ENCODE data around the gene MRPL24. TPM values are rescaled to one million over a fixed set of nuclear protein-coding genes. Genes with fewer than 3 reads are reported as not detected.

MRPL24 gene
- total RNA-seq (2022; extraction: Qiagen RNA extraction), result 166 to 208 TPM (median 194 TPM) in 5 replicates

DNA sequence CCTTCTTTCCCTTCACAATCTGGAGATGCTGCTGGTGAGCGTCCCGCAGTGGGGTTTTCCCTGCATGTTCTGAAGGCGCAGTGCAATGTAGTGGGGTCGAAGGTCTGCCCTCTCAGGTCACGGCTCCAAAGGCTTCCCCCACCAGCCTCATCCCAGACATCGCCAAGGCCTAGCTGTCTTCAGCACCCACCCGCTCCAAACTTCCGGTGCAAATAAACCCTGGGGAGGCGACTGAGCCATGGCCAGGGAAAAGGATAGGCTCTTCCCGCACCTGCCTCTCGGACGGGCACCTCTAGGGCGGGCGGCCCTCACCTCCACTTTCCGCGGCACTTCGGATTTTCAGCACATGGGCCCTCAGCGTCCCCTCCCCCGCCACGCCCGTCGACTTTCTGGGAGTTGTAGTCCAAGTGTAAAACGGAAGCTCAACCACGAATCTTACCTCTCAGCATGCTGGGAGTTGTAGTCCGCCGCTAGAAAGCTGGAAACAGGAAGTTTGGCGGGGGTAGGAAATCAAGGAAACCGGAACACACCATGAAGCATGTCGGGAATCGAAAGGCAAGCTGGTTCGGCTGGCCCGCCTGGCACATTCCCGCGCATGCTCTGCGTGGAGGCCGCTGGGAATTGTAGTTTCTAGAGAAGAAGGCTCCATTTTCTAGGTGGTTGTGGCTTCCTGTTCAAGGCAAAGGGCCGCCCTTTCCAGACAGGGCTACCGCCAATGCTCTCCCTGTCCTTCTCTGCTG is at the start of gene MRPL24:
MRPL24 (minus strand) TSS at position 348 of the 740 bp plus-strand sequence. CDS start 2,384 bp downstream, outside the sequence.

DNA sequence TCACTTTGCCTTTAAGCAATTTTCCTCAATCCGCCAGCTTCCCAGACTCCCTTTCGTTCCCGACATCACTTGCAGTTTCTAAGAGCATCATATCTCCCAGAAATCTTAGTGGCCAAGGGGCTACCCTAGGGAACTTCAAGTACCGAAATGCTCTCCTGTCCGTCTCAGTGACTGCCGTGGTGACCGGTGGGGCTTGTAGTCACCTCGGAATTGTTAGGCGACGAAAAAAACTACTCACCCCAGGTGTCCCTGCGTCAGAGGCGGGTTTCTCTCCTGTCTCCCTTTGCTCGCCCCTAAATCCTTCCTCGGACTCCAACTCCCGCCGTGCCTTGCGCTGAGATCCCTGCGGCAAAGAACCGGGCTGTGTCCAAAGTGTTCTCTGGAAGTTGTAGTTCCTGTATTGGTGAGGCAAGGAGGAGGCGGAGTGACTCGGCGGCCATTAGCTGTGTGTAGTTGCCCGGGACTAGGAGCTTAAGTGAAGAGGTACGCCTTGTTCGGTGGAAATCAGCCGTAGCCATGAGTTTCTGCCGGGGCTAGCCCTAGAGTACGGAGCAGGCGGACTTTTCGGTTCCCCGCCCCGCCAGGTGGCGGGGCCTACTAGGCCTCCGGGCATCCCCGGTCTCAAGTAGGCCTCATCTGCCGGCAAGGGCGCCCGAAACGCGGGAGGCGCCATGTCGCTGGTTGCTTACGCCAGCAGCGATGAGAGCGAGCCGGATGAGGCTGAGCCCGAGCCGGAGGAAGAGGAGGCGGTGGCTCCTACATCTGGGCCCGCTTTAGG is 26.4 kb upstream of the MRPL24 start, which contains the start of gene PRCC:
PRCC (plus strand) TSS at position 435 of the 778 bp plus-strand sequence; CDS start at position 672, 237 bp downstream.

DNA sequence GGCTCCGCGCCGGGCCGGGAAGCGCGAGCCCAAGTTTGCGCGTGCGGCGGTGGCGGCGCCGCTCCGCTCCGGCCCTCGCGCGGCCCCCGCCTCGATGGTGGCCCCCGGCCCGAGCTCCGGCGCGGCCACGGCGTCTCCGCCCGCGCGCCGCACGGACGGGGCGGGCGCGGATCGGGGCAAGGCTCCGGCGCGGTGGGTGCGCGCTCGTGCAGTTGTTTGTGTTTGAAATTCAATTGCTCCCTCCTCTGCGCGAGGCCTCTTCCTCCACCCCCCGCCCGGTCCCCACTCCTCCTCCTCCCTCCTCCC is 10.5 kb upstream of the MRPL24 start, which contains the start of gene HDGF:
HDGF (minus strand) TSS at position 225 of the 306 bp plus-strand sequence. CDS start 246 bp downstream, outside the sequence.

GRCh38 chr1:156728599-156729462 is 12.1 kb downstream of the MRPL24 start, which contains the start of gene ISG20L2:
ISG20L2 (minus strand) TSS chr1:156728766; CDS start chr1:156727652, 1,114 bp downstream.

DNA sequence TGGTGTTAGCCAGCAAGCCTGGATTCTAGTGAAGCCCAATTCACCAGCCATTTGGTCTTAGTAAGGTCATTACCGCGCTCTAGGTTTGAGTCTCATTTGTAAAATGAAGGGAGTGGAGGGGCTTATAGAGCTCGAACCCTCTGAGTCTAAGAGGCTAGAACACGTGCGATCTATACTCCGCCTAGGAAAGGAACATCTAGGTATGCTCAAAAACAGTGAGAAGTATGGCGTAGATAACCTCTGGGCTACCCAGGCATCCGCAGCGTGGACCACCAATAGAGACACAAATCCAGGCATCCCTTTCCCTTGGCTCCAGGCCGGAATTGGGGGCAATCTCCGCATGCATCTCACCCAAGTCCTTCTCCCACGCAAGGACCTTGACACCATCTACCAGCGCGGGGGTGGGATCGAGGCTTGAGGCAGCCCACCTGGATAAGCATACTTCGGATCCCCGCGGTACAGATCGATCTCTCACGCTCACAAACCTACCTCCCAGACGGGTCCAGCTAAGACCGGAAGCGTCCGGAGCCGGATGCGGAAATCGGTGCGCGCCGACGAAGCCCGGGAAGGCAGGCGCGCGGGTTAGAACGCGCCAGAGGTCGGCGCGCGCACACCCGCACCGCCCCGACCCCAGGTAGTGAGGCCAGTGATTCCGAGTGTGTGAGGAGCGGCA is 12.8 kb downstream of the MRPL24 start, which contains the start of gene METTL25B:
METTL25B (plus strand) TSS at position 544 of the 673 bp plus-strand sequence. CDS start 636 bp downstream, outside the sequence.

GRCh38 chr1:156705321-156705917 is 35.5 kb downstream of the MRPL24 start, which contains the start of gene CRABP2:
CRABP2 (minus strand) TSS chr1:156705583; CDS start chr1:156705446, 137 bp downstream.

Other genes with a start within 250 kb of the MRPL24 start
- 23.9 to 32.3 TPM (median 27.1 TPM) in 5 replicates for gene MEF2D, start 240.3 kb downstream of the MRPL24 start, total RNA-seq (2022; extraction: Qiagen RNA extraction)
- gene IQGAP3, start 168.5 kb downstream of the MRPL24 start, total RNA-seq (2022; extraction: Qiagen RNA extraction), result 13.4 to 17.9 TPM (median 16.5 TPM) in 5 replicates
- not detected in 5 replicates for gene TTC24, start 161.4 kb downstream of the MRPL24 start, total RNA-seq (2022; extraction: Qiagen RNA extraction)
- gene NAXE, start 149.3 kb downstream of the MRPL24 start, total RNA-seq (2022; extraction: Qiagen RNA extraction), result 138 to 170 TPM (median 165 TPM) in 5 replicates
- 60.8 to 107 TPM (median 64.5 TPM) in 5 replicates for gene GPATCH4, start 139.6 kb downstream of the MRPL24 start, total RNA-seq (2022; extraction: Qiagen RNA extraction)
- gene HAPLN2, start 121.7 kb downstream of the MRPL24 start, total RNA-seq (2022; extraction: Qiagen RNA extraction), result 0.14 to 0.47 TPM (median 0.20 TPM) in 5 replicates
- 0.12 to 0.13 TPM in 2 of 5 replicates, not detected in the others for gene BCAN, start 99.0 kb downstream of the MRPL24 start, total RNA-seq (2022; extraction: Qiagen RNA extraction)
- 1.0 to 1.5 TPM (median 1.2 TPM) in 5 replicates for gene NES, start 63.7 kb downstream of the MRPL24 start, total RNA-seq (2022; extraction: Qiagen RNA extraction)
- 7.2 to 12.0 TPM (median 7.8 TPM) in 5 replicates for gene CRABP2, start 35.5 kb downstream of the MRPL24 start, total RNA-seq (2022; extraction: Qiagen RNA extraction)
- gene METTL25B, start 12.6 kb downstream of the MRPL24 start, total RNA-seq (2022; extraction: Qiagen RNA extraction), result 22.7 to 26.6 TPM (median 25.3 TPM) in 5 replicates
- gene ISG20L2, start 12.3 kb downstream of the MRPL24 start, total RNA-seq (2022; extraction: Qiagen RNA extraction), result 37.3 to 57.8 TPM (median 43.3 TPM) in 5 replicates
- gene HDGF, start 10.6 kb upstream of the MRPL24 start, total RNA-seq (2022; extraction: Qiagen RNA extraction), result 410 to 475 TPM (median 429 TPM) in 5 replicates
- gene PRCC, start 26.4 kb upstream of the MRPL24 start, total RNA-seq (2022; extraction: Qiagen RNA extraction), result 69.9 to 79.4 TPM (median 75.6 TPM) in 5 replicates
- gene SH2D2A, start 75.8 kb upstream of the MRPL24 start, total RNA-seq (2022; extraction: Qiagen RNA extraction), result 3.0 to 3.8 TPM (median 3.7 TPM) in 5 replicates
- gene INSRR, start 118.0 kb upstream of the MRPL24 start, total RNA-seq (2022; extraction: Qiagen RNA extraction), result not detected in 5 replicates
- 0.09 to 0.25 TPM (median 0.18 TPM) in 5 replicates for gene NTRK1, start 119.8 kb upstream of the MRPL24 start, total RNA-seq (2022; extraction: Qiagen RNA extraction)
- gene PEAR1, start 152.6 kb upstream of the MRPL24 start, total RNA-seq (2022; extraction: Qiagen RNA extraction), result 5.9 to 7.6 TPM (median 6.4 TPM) in 5 replicates
- gene LRRC71, start 179.5 kb upstream of the MRPL24 start, total RNA-seq (2022; extraction: Qiagen RNA extraction), result 0.05 to 0.23 TPM (median 0.17 TPM) in 5 replicates